ENCODE measurements around the gene SLC12A6.
"Not testable (repeated sequence)": the region's sequence is repeated elsewhere in the genome, so short reads cannot be mapped to it uniquely, and the experiment has no call there.

SLC12A6 gene

GRCh38 chr15:34365091-34365825 is 27.7 kb upstream of the SLC12A6 start:
- Histone ChIP-seq H3K27me3 (ENCODE audit: low read depth) (no peaks in the 10 kb centered on the region), H3K36me3 (replicated peaks) (peaks cover 24% of the 10 kb centered on the region), H3K4me3 (peak overlapping the region; percentile 65; the same call in 1 of the 2 replicates), H3K4me1 (peaks cover 13% of the 10 kb centered on the region), H3K9me3 (no peaks in the 10 kb centered on the region)
- in situ Hi-C loops (cut with MboI; ENCODE audit: low sequenced_read_pairs): loop anchor here (10.0 kb wide), 1 partner anchor 260 kb away; the partner anchor contains the start of genes EMC7 and PGBD4
- no peak for DNase-seq (ENCODE audit: low spot score in 2 of 2)

- in situ Hi-C loops (cut with MboI; ENCODE audit: low sequenced_read_pairs): loop anchor here (10.0 kb wide), 1 partner anchor 259 kb away; the partner anchor contains the start of genes EMC7 and PGBD4
- Histone ChIP-seq H3K9me3 (no peaks in the 10 kb centered on the region), H3K4me1 (peaks cover 13% of the 10 kb centered on the region)
Measured at GRCh38 chr15:34364041-34364440, 26.5 kb upstream of the SLC12A6 start.

GRCh38 chr15:34362047-34362773 is 24.6 kb upstream of the SLC12A6 start:
- Histone ChIP-seq H3K36me3 (replicated peaks) (peaks cover 43% of the 10 kb centered on the region), H3K4me3 (no peak overlapping the region), H3K27me3 (ENCODE audit: low read depth) (no peaks in the 10 kb centered on the region), H3K9me3 (no peaks in the 10 kb centered on the region), H3K4me1 (peaks cover 5% of the 10 kb centered on the region)
- in situ Hi-C loops (cut with MboI; ENCODE audit: low sequenced_read_pairs): loop anchor here (10.0 kb wide), 1 partner anchor 257 kb away; the partner anchor contains the start of genes EMC7 and PGBD4
- DNase-seq (ENCODE audit: low spot score in 2 of 2): no peak

More at GRCh38 chr15:34364041-34364440, 26.5 kb upstream of the SLC12A6 start:
- no peak for DNase-seq (ENCODE audit: low spot score in 2 of 2)
- Histone ChIP-seq H3K27me3 (ENCODE audit: low read depth) (no peaks in the 10 kb centered on the region), H3K36me3 (replicated peaks) (peaks cover 36% of the 10 kb centered on the region), H3K4me3 (no peak overlapping the region)

DNA sequence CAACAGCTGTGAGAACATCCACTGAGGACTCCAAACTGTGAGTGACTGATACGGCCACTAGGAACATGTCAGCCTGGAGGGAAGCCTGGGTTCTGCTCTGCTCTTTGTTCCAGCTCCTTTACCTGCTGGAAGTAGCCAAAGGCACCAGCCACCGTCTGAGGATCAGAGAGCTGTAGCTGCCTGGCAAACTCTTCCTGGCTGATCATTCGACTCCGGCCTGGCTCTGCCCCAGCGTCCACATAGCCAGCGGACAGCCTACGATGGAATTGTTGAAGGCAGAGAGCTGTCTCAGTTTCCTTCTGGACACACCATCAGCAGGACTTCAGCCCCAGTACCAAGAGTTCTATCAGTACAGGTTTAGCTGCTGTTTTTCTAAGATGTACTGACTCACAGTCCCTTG is 23.7 kb upstream of the SLC12A6 start:
- in situ Hi-C loops (cut with MboI; ENCODE audit: low sequenced_read_pairs): loop anchor here (10.0 kb wide), 1 partner anchor 256 kb away; the partner anchor contains the start of genes EMC7 and PGBD4

GRCh38 chr15:34360298-34360697 is 22.7 kb upstream of the SLC12A6 start:
- Histone ChIP-seq H3K9me3 (no peaks in the 10 kb centered on the region), H3K4me3 (no peak overlapping the region), H3K27me3 (ENCODE audit: low read depth) (no peaks in the 10 kb centered on the region), H3K4me1 (no peaks in the 10 kb centered on the region), H3K36me3 (replicated peaks) (peaks cover 43% of the 10 kb centered on the region)
- no peak for DNase-seq (ENCODE audit: low spot score in 2 of 2)
- in situ Hi-C loops (cut with MboI; ENCODE audit: low sequenced_read_pairs): loop anchor here (10.0 kb wide), 1 partner anchor 255 kb away; the partner anchor contains the start of genes EMC7 and PGBD4

More for the DNA sequence above, 23.7 kb upstream of the SLC12A6 start:
- peaks cover 43% of the 10 kb centered on the region for H3K36me3 ChIP-seq (replicated peaks)
- peaks cover 5% of the 10 kb centered on the region for H3K4me1 ChIP-seq
- H3K27me3 ChIP-seq (ENCODE audit: low read depth): no peaks in the 10 kb centered on the region
- DNase-seq (ENCODE audit: low spot score in 2 of 2): no peak
- no peaks in the 10 kb centered on the region for H3K9me3 ChIP-seq
- no peak overlapping the region for H3K4me3 ChIP-seq

DNA sequence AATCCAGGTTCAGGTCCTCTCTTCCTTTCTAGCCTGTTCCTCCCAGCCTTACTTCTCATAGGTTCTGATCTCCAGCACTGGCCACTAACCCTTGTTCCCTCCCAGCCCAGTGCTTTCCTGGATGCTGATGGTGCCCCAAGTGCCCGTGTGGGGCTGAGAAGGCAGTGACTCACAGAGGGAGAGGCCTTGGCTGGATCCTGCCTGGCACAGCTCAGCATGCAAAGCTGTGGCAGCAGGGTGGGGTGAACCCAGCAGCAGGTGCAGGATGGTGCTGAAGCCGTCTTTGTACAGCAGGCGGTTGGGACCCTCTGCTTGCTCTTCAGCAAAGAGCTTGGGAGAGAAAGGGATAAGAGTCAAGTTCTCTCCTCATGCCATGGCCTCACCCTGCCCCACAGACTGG is 21.8 kb upstream of the SLC12A6 start:
- no peak for DNase-seq (ENCODE audit: low spot score in 2 of 2)
- no peak overlapping the region for H3K4me3 ChIP-seq
- peaks cover 43% of the 10 kb centered on the region for H3K36me3 ChIP-seq (replicated peaks)
- no peaks in the 10 kb centered on the region for H3K4me1 ChIP-seq
- in situ Hi-C loops (cut with MboI; ENCODE audit: low sequenced_read_pairs): no loop called here
- no peaks in the 10 kb centered on the region for H3K9me3 ChIP-seq
- H3K27me3 ChIP-seq (ENCODE audit: low read depth): no peaks in the 10 kb centered on the region

- Histone ChIP-seq H3K4me3 (no peak overlapping the region), H3K36me3 (replicated peaks) (peaks cover 43% of the 10 kb centered on the region), H3K9me3 (no peaks in the 10 kb centered on the region), H3K27me3 (ENCODE audit: low read depth) (no peaks in the 10 kb centered on the region), H3K4me1 (no peaks in the 10 kb centered on the region)
- no peak for DNase-seq (ENCODE audit: low spot score in 2 of 2)
- in situ Hi-C loops (cut with MboI; ENCODE audit: low sequenced_read_pairs): no loop called here
Measured at GRCh38 chr15:34358948-34359347, 21.4 kb upstream of the SLC12A6 start.

GRCh38 chr15:34358367-34358766 is 20.8 kb upstream of the SLC12A6 start:
- in situ Hi-C loops (cut with MboI; ENCODE audit: low sequenced_read_pairs): no loop called here
- H3K4me3 ChIP-seq: no peak overlapping the region
- no peaks in the 10 kb centered on the region for H3K9me3 ChIP-seq
- DNase-seq (ENCODE audit: low spot score in 2 of 2): no peak
- H3K36me3 ChIP-seq (replicated peaks): peaks cover 43% of the 10 kb centered on the region
- H3K4me1 ChIP-seq: no peaks in the 10 kb centered on the region
- no peaks in the 10 kb centered on the region for H3K27me3 ChIP-seq (ENCODE audit: low read depth)

GRCh38 chr15:34357653-34358052 is 20.1 kb upstream of the SLC12A6 start:
- Histone ChIP-seq H3K36me3 (replicated peaks) (peaks cover 40% of the 10 kb centered on the region), H3K4me1 (no peaks in the 10 kb centered on the region), H3K9me3 (no peaks in the 10 kb centered on the region), H3K27me3 (ENCODE audit: low read depth) (no peaks in the 10 kb centered on the region), H3K4me3 (no peak overlapping the region)
- in situ Hi-C loops (cut with MboI; ENCODE audit: low sequenced_read_pairs): no loop called here
- no peak for DNase-seq (ENCODE audit: low spot score in 2 of 2)

- no peak overlapping the region for H3K4me3 ChIP-seq
- H3K9me3 ChIP-seq: no peaks in the 10 kb centered on the region
- DNase-seq (ENCODE audit: low spot score in 2 of 2): no peak
- in situ Hi-C loops (cut with MboI; ENCODE audit: low sequenced_read_pairs): no loop called here
- H3K36me3 ChIP-seq (replicated peaks): peaks cover 19% of the 10 kb centered on the region
- no peaks in the 10 kb centered on the region for H3K27me3 ChIP-seq (ENCODE audit: low read depth)
- H3K4me1 ChIP-seq: no peaks in the 10 kb centered on the region
Measured at GRCh38 chr15:34355241-34355640, 17.7 kb upstream of the SLC12A6 start.

DNA sequence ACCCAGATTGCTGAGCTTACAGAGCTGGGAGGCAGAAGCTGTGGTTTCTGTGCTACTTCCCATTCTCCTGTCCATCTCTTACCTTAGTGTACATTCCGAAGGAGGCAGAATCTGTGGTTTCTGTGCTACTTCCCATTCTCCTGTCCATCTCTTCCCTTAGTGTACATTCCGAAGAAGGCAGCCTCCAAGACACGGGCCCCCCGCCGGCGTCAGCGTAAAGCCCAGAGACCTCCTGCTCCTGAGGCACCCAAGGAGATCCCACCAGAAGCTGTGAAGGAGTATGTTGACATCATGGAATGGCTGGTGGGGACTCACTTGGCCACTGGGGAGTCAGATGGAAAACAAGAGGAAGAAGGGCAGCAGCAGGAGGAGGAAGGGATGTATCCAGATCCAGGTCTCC is 16.7 kb upstream of the SLC12A6 start:
- no peak overlapping the region for H3K4me3 ChIP-seq
- no peaks in the 10 kb centered on the region for H3K9me3 ChIP-seq
- H3K27me3 ChIP-seq (ENCODE audit: low read depth): no peaks in the 10 kb centered on the region
- in situ Hi-C loops (cut with MboI; ENCODE audit: low sequenced_read_pairs): no loop called here
- no peak for DNase-seq (ENCODE audit: low spot score in 2 of 2)
- H3K4me1 ChIP-seq: no peaks in the 10 kb centered on the region
- H3K36me3 ChIP-seq (replicated peaks): peaks cover 10% of the 10 kb centered on the region

DNA sequence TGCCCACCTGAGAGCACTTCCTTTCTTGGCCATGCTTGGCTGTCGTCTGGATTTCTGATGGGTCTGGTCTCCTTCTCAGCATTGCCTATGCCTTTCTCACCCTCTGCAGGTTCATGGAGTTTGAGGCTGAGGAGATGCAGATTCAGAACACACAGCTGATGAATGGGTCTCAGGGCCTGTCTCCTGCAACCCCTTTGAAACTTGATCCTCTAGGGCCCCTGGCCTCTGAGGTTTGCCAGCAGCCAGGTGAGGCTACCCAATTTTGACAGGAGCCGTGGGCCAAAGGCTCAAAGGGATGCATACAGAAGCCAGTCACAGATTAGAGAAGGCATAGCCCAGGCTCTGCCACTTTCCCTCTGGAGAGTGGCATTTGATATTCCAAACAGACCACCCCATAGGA is 16.0 kb upstream of the SLC12A6 start:
- in situ Hi-C loops (cut with MboI; ENCODE audit: low sequenced_read_pairs): no loop called here
- DNase-seq (ENCODE audit: low spot score in 2 of 2): no peak
- Histone ChIP-seq H3K36me3 (replicated peaks) (peaks cover 4% of the 10 kb centered on the region), H3K27me3 (ENCODE audit: low read depth) (no peaks in the 10 kb centered on the region), H3K9me3 (no peaks in the 10 kb centered on the region), H3K4me3 (no peak overlapping the region), H3K4me1 (no peaks in the 10 kb centered on the region)

- H3K27me3 ChIP-seq (ENCODE audit: low read depth); H3K9me3 ChIP-seq; in situ Hi-C loops (cut with MboI; ENCODE audit: low sequenced_read_pairs); H3K36me3 ChIP-seq (replicated peaks); DNase-seq (ENCODE audit: low spot score in 2 of 2); H3K4me3 ChIP-seq; H3K4me1 ChIP-seq: not testable (repeated sequence)
Measured at GRCh38 chr15:34352996-34353395, 15.4 kb upstream of the SLC12A6 start.

DNA sequence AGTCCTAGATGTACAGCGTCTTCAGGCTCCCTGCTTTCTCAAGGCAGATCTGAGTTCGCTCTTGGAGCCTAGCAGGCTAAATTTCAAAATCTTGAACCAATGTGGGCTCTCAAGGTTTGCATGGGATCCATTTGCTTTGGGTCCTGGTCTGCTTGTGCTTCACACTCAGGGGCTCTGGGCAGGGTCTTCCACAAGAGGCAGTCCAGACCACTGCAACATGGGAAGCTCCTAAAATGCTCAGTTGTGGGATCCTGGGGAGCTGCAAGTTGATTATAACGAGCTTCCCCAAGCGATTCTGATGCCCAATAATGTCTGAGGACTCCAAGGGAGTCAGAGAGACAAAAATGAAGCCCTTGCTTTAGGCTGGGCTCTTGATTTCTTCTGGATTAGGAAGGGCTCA is 12.2 kb upstream of the SLC12A6 start:
- Histone ChIP-seq H3K27me3 (ENCODE audit: low read depth) (no peaks in the 10 kb centered on the region), H3K36me3 (replicated peaks) (no peaks in the 10 kb centered on the region), H3K4me3 (no peak overlapping the region), H3K4me1 (no peaks in the 10 kb centered on the region), H3K9me3 (no peaks in the 10 kb centered on the region)
- no peak for DNase-seq (ENCODE audit: low spot score in 2 of 2)
- in situ Hi-C loops (cut with MboI; ENCODE audit: low sequenced_read_pairs): no loop called here
